Activated CD4-positive, CD25-positive, alpha-beta regulatory T cell treated with anti-CD3 and anti-CD28 coated beads, Interleukin-2, amount 50 U/mL, for 16 hours (primary cell): Measurements from ENCODE around the gene SLC7A1.

ENCODE experiments used
- DNase-seq: peaks from one replicate; pipeline ENCODE4 v3.0.0-alpha.2; 2020; ENCODE audit warnings: low read depth, low spot score

Gene SLC7A1

GRCh38 chr13:29489650-29490560 lies 105.6 kb downstream of the SLC7A1 start:
- DNase-seq = no peak

GRCh38 chr13:29487466-29488454 lies 107.7 kb downstream of the SLC7A1 start:
- DNase-seq = no peak

- no peak for DNase-seq
These were observed 108.9 kb downstream of the SLC7A1 start for GRCh38 chr13:29486551-29486950.

GRCh38 chr13:29484796-29485195 lies 110.7 kb downstream of the SLC7A1 start:
- DNase-seq = no peak

- DNase-seq = no peak
These were observed 111.3 kb downstream of the SLC7A1 start for GRCh38 chr13:29484236-29484635.

- DNase-seq = no peak
These were observed 111.9 kb downstream of the SLC7A1 start for GRCh38 chr13:29483623-29484022.

- no peak for DNase-seq
These were observed 112.3 kb downstream of the SLC7A1 start for GRCh38 chr13:29483211-29483610.

GRCh38 chr13:29482504-29482903 lies 113.0 kb downstream of the SLC7A1 start:
- DNase-seq = no peak

- no peak for DNase-seq
These were observed 113.9 kb downstream of the SLC7A1 start for GRCh38 chr13:29481603-29482002.

- no peak for DNase-seq
These were observed 114.5 kb downstream of the SLC7A1 start for GRCh38 chr13:29480893-29481525.

GRCh38 chr13:29479716-29480492 lies 115.6 kb downstream of the SLC7A1 start:
- DNase-seq = no peak

- no peak for DNase-seq
These were observed 119.4 kb downstream of the SLC7A1 start for GRCh38 chr13:29476046-29476445.

- DNase-seq = no peak
These were observed 120.5 kb downstream of the SLC7A1 start for GRCh38 chr13:29474991-29475390.

- DNase-seq = no peak
These were observed 122.3 kb downstream of the SLC7A1 start for GRCh38 chr13:29473166-29473565.

- DNase-seq = no peak
These were observed 123.0 kb downstream of the SLC7A1 start for GRCh38 chr13:29472332-29472961.

- DNase-seq = no peak
These were observed 123.9 kb downstream of the SLC7A1 start for GRCh38 chr13:29471551-29471950.

GRCh38 chr13:29465741-29466293 lies 129.7 kb downstream of the SLC7A1 start:
- no peak for DNase-seq

- no peak for DNase-seq
These were observed 131.3 kb downstream of the SLC7A1 start for GRCh38 chr13:29464105-29464679.

- no peak for DNase-seq
These were observed 135.6 kb downstream of the SLC7A1 start for GRCh38 chr13:29459813-29460355.
